Measurements from ENCODE around the gene TBC1D21. TPM values are rescaled to one million over a fixed set of nuclear protein-coding genes. Genes with fewer than 3 reads are reported as not detected.
A peak's percentile ranks its signal among the peaks of the same experiment; 100 is the strongest.

Gene TBC1D21
- total and polyA plus RNA-seq, 2 of the 4 experiments (the other 2 are of a cell fraction) = not detected

DNA sequence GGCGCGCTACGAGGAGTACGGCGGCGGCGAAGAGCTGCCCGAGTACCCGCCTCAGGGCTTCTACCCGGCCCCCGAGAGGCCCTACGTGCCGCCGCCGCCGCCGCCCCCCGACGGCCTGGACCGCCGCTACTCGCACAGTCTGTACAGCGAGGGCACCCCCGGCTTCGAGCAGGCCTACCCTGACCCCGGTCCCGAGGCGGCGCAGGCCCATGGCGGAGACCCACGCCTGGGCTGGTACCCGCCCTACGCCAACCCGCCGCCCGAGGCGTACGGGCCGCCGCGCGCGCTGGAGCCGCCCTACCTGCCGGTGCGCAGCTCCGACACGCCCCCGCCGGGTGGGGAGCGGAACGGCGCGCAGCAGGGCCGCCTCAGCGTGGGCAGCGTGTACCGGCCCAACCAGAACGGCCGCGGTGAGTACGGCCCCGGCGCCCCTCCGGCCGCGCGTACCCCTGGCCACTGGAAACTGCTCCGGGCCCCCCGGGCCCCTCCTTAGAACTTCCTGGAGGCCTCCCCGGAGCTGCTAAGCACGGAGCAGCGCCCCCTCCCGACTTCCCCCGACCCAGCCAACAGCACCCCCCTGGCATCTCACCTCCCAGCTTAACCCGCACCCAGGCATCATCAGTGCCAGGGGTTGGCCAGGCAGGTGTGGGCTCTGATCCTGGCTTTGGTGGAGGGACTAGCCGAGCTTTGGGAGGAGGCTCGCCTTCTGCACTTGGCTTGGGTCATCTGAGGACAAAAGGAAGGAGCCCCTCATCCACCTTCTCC, 54.3 kb downstream of the TBC1D21 start (continued):
- TF ChIP-seq MAZ (IDR thresholded peaks at IDR 0.05; ENCODE audit: borderline replicate concordance, low read depth, low read length) (peak; percentile 62; the same call in 1 of the 2 replicates), MXI1 (IDR thresholded peaks at IDR 0.05; ENCODE audit: borderline replicate concordance, low read depth, low read length) (peak; percentile 63; the same call in 1 of the 2 replicates)

DNA sequence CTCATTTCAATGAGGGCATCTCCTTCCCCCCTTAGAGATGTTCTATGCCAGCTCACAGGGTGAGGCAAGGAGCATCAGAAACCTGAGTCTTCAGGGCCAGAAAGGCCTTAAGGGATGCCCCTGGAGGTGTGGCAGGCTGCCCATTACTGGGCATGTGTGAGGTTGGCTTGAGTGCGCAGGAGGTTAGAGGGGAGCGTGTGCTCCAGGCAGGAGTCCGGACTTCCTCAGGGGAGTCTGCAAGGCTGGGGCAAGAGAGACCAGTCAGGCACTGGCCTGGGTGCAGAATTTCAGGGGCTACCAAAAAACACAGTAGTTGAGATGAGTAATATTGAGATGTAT, 54.8 kb downstream of the TBC1D21 start:
- peak overlapping the region; percentile 93 for H2AK5ac ChIP-seq (ENCODE audit: low read depth, low read length)
- peak overlapping the region; percentile 73 for H3K4me3 ChIP-seq (ENCODE audit: insufficient read depth, low read depth, low read length)
- H3K23ac ChIP-seq (ENCODE audit: low read depth, low read length) = peak overlapping the region; percentile 87; the same call in 1 of the 2 replicates
- peak overlapping the region; percentile 86 for H3K4ac ChIP-seq (ENCODE audit: low read depth, low read length)
- dilution Hi-C loops (cut with HindIII; ENCODE audit: low sequenced_read_pairs, unreplicated experiment) (no loop called here), in situ Hi-C loops (cut with MboI; ENCODE audit: low sequenced_read_pairs) (no loop called here), intact Hi-C loops (cut with micrococcal nuclease) (no loop called here)
- POLR2A ChIA-PET (ENCODE audit: unreplicated experiment) = no interaction called here
- H3K56ac ChIP-seq (ENCODE audit: extremely low read depth, insufficient read depth, low read length) = peak overlapping the region; percentile 50
- peaks cover 41 to 83% of the 10 kb centered on the region in 2 experiments for H3K79me1 ChIP-seq (ENCODE audit: low read depth in 1 of 2, low read length in 2 of 2)
- peak overlapping the region; percentile 93 for H3K27ac ChIP-seq (ENCODE audit: insufficient read depth, low read length)
- H3K27me3 ChIP-seq (ENCODE audit: control insufficient read depth, insufficient read depth, low read length) = no peaks in the 10 kb centered on the region
- DNase-seq (no peak), ATAC-seq (ENCODE audit: low read depth) (no peak)
- peak overlapping the region; percentile 36; the same call in 1 of the 2 replicates for H4K5ac ChIP-seq (ENCODE audit: low read depth, low read length)
- no peaks in the 10 kb centered on the region for H3K9me3 ChIP-seq (ENCODE audit: control insufficient read depth, insufficient read depth, low read length)
- peaks cover 47% of the 10 kb centered on the region for H4K20me1 ChIP-seq (ENCODE audit: insufficient read depth, low read length)
- H2AK9ac ChIP-seq (replicated peaks; ENCODE audit: low read depth, low read length, poor library complexity) = peak overlapping the region; percentile 99
- peak overlapping the region; percentile 74; the same call in 1 of the 2 replicates for H4K91ac ChIP-seq (ENCODE audit: insufficient read depth, low read depth, low read length)
- peaks cover 55% of the 10 kb centered on the region for H3K4me1 ChIP-seq (ENCODE audit: control insufficient read depth, insufficient read depth, low read length)
- H3K9ac ChIP-seq (ENCODE audit: low read depth, low read length) = peak overlapping the region; percentile 81
- peaks cover 43% of the 10 kb centered on the region for H3K9me1 ChIP-seq (ENCODE audit: insufficient read depth, low read length)
- peak overlapping the region; percentile 61 for H2BK120ac ChIP-seq (ENCODE audit: low read depth, low read length)
- peak overlapping the region in 1 of 2 experiments; percentile 77; a peak in 3 of 4 replicates for H4K8ac ChIP-seq (ENCODE audit: low read depth in 2 of 2, low read length in 2 of 2)
- H3K36me3 ChIP-seq (ENCODE audit: control insufficient read depth, insufficient read depth, low read length) = peaks cover 9% of the 10 kb centered on the region
- H2BK20ac ChIP-seq (ENCODE audit: low read depth, low read length) = 0 out of 2 replicates have a peak overlapping the region, but pooled peaks have one; percentile 37
- CTCF ChIA-PET = interaction anchor here (0.6 to 1.3 kb wide), 2 partner anchors 8 to 139 kb away, joined by 3 to 6 read pairs; no protein-coding TSS in a partner anchor
- peak overlapping the region; percentile 71 for H2BK5ac ChIP-seq (ENCODE audit: low read depth, low read length, poor library complexity, severe bottlenecking)
- 80% methylated on average over 1 of the region's 3 CpGs; no CpG with 5 or more reads in 1 of the 2 experiments for whole genome bisulfite sequencing, 2 experiments (ENCODE audit: extremely low coverage in 2 of 2, insufficient read length in 1 of 2)
- no TSS peak for BruUV-seq (replicated peaks)
- peak overlapping the region; percentile 30; the same call in 1 of the 2 replicates for H3K18ac ChIP-seq (ENCODE audit: low read depth, low read length)
- peak overlapping the region; percentile 89 for H2AFZ ChIP-seq (replicated peaks; ENCODE audit: low read length, poor library complexity)
- H3K4me2 ChIP-seq (ENCODE audit: low read depth, low read length) = peak overlapping the region; percentile 97
- H3K14ac ChIP-seq (replicated peaks; ENCODE audit: low read depth, low read length) = peak overlapping the region; percentile 90
- H2BK15ac ChIP-seq (ENCODE audit: low read depth, low read length) = no peak overlapping the region
- TF ChIP-seq CEBPB (IDR thresholded peaks at IDR 0.05; ENCODE audit: low read depth, low read length) = no peak
- no peak for TF ChIP-seq SMC3 (IDR thresholded peaks at IDR 0.05; ENCODE audit: low read depth, low read length)
- TF ChIP-seq FOS (IDR thresholded peaks at IDR 0.05; ENCODE audit: low read depth, low read length) = no peak
- no peak for TF ChIP-seq RCOR1 (IDR thresholded peaks at IDR 0.05; ENCODE audit: insufficient replicate concordance, low read length)
- TF ChIP-seq, protein P1, sequence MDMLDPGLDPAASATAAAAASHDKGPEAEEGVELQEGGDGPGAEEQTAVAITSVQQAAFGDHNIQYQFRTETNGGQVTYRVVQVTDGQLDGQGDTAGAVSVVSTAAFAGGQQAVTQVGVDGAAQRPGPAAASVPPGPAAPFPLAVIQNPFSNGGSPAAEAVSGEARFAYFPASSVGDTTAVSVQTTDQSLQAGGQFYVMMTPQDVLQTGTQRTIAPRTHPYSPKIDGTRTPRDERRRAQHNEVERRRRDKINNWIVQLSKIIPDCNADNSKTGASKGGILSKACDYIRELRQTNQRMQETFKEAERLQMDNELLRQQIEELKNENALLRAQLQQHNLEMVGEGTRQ (IDR thresholded peaks at IDR 0.05; ENCODE audit: low read depth, low read length) = no peak
- no peak for TF ChIP-seq MAFK (IDR thresholded peaks at IDR 0.05; ENCODE audit: low read depth, low read length)
- TF ChIP-seq RAD21 (IDR thresholded peaks at IDR 0.05; ENCODE audit: low read length) = no peak
- TF ChIP-seq NFE2L2 (IDR thresholded peaks at IDR 0.05; ENCODE audit: low read depth, low read length) = no peak
- TF ChIP-seq RFX5 (IDR thresholded peaks at IDR 0.05; ENCODE audit: low read depth, low read length) = no peak
- TF ChIP-seq, protein P2, sequence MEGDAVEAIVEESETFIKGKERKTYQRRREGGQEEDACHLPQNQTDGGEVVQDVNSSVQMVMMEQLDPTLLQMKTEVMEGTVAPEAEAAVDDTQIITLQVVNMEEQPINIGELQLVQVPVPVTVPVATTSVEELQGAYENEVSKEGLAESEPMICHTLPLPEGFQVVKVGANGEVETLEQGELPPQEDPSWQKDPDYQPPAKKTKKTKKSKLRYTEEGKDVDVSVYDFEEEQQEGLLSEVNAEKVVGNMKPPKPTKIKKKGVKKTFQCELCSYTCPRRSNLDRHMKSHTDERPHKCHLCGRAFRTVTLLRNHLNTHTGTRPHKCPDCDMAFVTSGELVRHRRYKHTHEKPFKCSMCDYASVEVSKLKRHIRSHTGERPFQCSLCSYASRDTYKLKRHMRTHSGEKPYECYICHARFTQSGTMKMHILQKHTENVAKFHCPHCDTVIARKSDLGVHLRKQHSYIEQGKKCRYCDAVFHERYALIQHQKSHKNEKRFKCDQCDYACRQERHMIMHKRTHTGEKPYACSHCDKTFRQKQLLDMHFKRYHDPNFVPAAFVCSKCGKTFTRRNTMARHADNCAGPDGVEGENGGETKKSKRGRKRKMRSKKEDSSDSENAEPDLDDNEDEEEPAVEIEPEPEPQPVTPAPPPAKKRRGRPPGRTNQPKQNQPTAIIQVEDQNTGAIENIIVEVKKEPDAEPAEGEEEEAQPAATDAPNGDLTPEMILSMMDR (conservative IDR thresholded peaks at IDR 0.05; ENCODE audit: low read depth, low read length) = no peak
- TF ChIP-seq BHLHE40 (IDR thresholded peaks at IDR 0.05; ENCODE audit: low read depth, low read length) = no peak

Data from IMR-90 (cell line).